CD4-positive, alpha-beta T cell treated with Interleukin-6 at 100 ng/mL for 8 hours (primary cell): ENCODE measurements around the gene NPPA.
"Not testable (repeated sequence)": the region's sequence is repeated elsewhere in the genome, so short reads cannot be mapped to it uniquely, and the experiment has no call there.

Experiments used
- DNase-seq: peaks from one replicate; pipeline ENCODE4 v3.0.0-alpha.2; 2020; ENCODE audit warnings: mixed read lengths, low spot score

Gene NPPA

DNA sequence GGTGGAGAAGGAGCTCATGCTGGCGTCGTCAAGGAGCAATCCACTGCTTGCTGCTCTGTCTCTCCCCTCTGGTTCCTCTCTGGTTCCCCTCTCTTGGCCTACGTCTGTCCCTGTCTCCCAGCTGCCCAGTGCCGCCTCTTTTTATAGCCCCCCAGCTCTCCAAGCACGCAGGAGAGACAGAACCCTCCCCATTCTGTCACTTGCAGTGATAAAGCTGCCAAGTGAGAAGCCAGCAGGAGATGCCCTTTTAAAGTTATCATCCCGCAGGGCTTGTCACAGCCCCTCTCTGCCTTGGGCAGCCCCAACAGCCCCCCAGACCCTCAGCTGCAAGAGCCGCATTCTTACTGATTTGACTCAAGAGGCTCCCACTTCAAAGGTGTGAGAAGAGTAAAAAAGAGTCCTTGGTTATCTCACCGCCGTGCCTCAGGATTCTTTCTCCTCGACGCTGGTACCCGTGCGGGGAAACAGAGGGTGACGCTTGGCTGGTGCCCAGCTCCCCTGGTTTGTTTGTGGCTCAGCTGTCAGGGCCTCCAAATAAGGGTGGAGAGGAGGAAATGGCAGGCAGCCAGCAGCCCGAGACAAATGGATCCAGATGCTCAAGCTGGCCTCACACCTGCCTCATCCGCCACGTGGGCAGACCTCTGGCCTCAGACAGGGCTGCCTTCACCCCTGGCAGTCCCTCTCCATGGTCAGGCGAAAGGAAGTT lies at the start of gene NPPA:
TSS of gene NPPA (minus strand) at position 117 of the 706 bp plus-strand sequence. CDS start at position 18, 99 bp downstream.
- no peak for DNase-seq

GRCh38 chr1:11894501-11894900 lies 46.9 kb upstream of the NPPA start:
- not testable (repeated sequence) for DNase-seq

DNA sequence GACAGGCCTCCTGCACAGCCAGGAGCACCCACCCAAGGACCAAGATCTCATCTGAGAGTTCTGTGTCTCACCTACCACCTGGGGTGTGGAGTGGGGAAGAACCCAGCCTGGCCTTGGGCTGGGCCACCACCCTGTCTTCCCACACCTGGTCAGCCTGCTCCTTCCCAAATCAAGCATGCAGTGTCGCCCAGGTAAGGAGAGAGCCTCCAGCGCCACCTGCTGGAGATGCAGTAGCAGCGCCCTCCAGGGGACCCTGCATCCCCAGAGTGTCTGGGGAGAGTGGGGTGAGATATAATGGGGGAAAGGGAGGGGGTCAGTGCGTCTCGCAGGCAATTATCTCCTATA lies 46.3 kb upstream of the NPPA start:
- DNase-seq, result peak; percentile 64

GRCh38 chr1:11891433-11892186 lies 44.0 kb upstream of the NPPA start:
- DNase-seq, result no peak

DNA sequence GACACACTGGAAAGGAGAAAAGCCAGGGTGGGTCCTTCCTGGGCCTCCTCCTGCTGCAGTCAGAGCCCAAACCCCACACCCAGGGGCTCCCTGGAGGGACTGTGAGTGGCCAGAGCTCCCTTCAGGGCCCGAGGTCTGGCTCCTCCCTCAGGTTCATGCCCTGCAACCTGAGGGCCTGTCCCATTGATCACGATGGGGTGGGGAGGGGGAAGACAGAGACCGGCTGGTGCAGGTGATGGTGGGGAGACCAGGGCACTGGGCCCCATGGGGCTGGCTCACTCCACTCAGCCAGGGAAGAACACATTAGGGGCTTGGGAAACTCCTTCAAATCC lies 41.3 kb upstream of the NPPA start:
- no peak for DNase-seq

DNA sequence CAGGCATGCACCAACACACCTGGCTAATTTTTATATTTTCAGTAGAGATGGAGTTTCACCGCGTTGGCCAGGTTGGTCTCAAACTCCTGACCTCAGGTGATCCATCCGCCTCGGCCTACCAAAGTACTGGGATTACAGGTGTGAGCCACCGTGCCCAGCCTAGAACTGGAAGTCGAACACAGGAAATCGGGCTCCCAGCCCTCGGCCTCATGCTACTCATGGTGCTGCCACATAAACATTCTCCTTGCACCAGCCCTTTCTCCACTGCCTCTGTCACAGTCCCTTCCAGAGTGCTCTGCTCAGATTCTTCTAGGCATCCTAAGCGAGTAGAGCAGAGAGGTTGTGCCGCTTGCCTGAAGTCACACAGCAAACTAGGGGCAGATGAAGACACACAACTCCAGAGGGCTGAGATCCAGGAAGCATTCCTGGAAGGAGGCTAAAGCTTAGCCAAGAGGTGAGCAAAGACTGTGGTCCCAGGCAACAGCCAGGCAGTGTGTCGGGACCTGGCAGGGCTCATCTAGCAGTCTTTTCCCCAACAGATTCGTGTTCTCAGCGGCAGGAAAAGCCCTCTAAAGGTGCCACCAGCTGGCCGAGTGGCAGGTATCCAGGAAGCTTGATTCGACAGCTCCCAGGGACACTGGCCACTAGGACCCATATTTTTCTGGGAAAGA lies 40.8 kb upstream of the NPPA start:
- DNase-seq, result no peak

- DNase-seq, result no peak
Measured at GRCh38 chr1:11887666-11888007, 40.1 kb upstream of the NPPA start.

GRCh38 chr1:11886986-11887665 lies 39.5 kb upstream of the NPPA start:
- DNase-seq, result no peak

DNA sequence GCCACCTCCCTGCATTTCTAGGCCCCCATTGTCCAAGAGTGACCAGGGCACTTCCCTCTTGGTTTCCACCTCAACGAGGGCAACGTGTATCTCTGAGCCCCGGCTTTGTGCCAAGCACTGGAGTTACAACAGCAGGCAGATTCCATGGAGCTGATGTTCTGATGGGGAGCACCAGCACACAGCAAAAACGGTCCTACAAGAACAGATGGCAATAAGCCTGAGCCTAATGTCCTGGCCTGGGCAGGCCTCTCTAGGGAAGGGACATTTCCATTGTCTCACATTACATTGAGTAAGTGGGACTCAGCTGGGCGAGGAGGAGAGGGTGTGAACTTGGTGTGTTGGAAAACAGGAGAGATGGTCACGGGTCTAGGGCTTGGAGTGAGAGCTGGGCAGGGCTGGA lies 38.3 kb upstream of the NPPA start:
- no peak for DNase-seq

DNA sequence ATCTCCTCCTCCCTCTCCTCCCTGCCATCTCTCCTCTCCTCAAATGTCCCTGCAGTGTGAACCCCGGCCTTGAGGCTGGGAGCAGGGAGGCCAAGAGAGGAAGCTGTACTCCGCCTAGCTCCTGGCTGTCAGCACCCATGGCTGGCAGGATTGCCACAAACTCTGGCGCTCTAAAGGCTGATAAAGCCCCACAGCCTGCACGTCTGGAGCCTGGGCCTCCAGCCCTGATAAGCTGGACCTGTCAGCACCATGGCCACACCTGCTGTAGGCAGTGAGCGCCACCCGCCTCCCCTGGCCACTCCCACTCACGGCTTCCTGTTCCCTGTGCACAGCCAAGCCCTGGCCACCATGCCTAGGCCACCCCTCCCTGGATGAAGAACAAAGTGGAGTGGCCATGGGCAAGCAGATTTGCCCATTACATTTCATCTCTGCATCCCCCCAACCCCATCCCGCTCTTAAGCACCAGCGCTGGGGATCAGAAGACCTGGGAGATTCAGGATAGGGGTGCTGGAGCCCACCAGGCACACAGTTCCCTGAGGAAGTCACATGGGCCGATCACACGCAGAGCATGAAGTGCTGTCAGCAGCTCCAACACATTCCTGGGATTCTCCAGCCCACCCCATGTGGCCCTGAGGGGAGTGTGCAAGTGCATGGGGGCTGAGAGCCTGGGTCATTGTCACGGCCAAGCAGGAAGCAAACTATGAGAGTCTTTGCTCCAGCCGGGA lies 35.4 kb upstream of the NPPA start:
- DNase-seq, result no peak

DNA sequence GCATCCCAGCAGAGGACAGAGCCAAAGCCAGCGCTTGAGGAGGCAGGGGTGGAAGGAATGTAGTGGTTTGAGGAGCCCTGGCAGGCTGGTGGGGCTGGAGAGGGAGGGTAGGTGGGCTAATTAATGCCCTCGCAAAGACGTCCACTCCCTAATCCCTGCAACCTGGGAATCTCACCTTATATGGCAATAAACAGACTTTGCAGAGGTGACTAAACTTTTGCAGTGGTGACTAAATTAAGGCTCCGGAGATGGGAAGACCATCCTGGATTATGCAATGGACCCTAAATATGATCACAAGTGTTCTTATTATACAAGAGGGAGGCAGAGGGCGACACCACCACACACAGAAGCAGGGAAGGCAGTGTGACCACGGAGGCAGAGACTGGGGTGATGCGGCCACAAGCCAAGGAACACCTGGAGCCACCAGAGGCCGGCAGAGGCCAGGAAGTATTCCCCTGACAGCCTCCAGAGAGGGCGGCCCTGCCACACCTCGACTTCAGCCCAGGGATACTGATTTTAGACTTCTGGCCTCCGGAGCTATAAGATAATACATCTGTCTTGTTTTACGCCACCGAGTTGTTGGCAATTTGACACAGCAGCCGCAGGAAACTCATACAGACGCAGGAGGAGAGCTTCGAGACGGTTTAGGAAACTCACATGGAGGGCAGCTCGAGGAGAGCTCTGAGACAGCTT lies 34.3 kb upstream of the NPPA start:
- no peak for DNase-seq

- no peak for DNase-seq
Measured at GRCh38 chr1:11880911-11881748, 33.5 kb upstream of the NPPA start.

GRCh38 chr1:11880181-11880575 lies 32.6 kb upstream of the NPPA start:
- no peak for DNase-seq

- no peak for DNase-seq
Measured at GRCh38 chr1:11879311-11880180, 32.0 kb upstream of the NPPA start.

- no peak for DNase-seq
Measured at GRCh38 chr1:11878891-11879190, 31.3 kb upstream of the NPPA start.

GRCh38 chr1:11878081-11878890 lies 30.7 kb upstream of the NPPA start:
- no peak for DNase-seq

- DNase-seq, result no peak
Measured at GRCh38 chr1:11877074-11877473, 29.5 kb upstream of the NPPA start.

- no peak for DNase-seq
Measured at GRCh38 chr1:11875094-11875493, 27.5 kb upstream of the NPPA start.

GRCh38 chr1:11874624-11875023 lies 27.0 kb upstream of the NPPA start:
- no peak for DNase-seq
